Astrocyte (in vitro differentiated cells and primary cell): ENCODE results near the gene LRRC47.

Experiments used
- EZH2 ChIP-seq: IDR thresholded peaks from 2 replicates; pipeline ENCODE4 v1.6.1; 2012; ENCODE audit warnings: mild to moderate bottlenecking, low read length, inconsistent platforms; ENCODE audit not compliant: insufficient read depth
- TF ChIP-seq, protein P1 (sequence below): IDR thresholded peaks from 2 replicates; pipeline ENCODE4 v1.5.1; 2011; ENCODE audit warnings: low read depth, mild to moderate bottlenecking, inconsistent platforms, low read length, moderate library complexity; ENCODE audit not compliant: insufficient read depth

DNA sequence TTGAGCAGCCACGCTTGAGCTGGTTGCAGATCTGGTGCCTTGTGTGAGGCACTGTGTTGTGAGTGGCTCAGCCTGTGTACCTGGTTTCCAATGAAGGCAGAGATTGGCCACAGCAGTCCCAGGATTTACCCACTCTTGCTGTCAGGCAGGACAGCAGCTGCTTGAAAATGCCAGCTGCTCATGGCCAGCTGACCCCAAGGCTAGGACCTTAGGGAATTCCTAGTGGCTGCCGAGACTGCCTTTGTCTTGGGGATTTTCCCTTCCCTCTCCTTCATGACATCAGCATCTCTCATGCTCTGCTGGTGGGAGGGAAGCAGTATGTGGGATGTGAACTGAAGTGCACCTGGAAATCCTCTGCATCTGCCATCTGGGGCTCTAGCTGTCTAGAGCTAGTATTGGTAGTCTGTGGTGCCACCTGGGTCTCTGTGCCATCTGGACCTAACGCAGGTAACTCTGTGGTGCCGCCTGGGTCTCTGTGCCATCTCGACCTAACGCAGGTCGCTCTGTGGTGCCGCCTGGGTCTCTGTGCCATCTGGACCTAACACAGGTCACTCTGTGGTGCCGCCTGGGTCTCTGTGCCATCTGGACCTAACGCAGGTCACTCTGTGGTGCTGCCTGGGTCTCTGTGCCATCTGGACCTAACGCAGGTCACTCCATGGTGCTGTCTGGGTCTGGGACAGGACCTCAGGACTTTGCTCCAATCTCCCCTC lies 3.8 kb upstream of the LRRC47 start:
- TF ChIP-seq, protein P1, sequence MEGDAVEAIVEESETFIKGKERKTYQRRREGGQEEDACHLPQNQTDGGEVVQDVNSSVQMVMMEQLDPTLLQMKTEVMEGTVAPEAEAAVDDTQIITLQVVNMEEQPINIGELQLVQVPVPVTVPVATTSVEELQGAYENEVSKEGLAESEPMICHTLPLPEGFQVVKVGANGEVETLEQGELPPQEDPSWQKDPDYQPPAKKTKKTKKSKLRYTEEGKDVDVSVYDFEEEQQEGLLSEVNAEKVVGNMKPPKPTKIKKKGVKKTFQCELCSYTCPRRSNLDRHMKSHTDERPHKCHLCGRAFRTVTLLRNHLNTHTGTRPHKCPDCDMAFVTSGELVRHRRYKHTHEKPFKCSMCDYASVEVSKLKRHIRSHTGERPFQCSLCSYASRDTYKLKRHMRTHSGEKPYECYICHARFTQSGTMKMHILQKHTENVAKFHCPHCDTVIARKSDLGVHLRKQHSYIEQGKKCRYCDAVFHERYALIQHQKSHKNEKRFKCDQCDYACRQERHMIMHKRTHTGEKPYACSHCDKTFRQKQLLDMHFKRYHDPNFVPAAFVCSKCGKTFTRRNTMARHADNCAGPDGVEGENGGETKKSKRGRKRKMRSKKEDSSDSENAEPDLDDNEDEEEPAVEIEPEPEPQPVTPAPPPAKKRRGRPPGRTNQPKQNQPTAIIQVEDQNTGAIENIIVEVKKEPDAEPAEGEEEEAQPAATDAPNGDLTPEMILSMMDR, result no peak
- no peak for TF ChIP-seq EZH2
